HUES6 (cell line): ENCODE results near the gene CACNA2D3.
"Not testable (repeated sequence)": the region's sequence is repeated elsewhere in the genome, so short reads cannot be mapped to it uniquely, and the experiment has no call there.

Experiments used
- H3K27ac ChIP-seq: 2 replicates; pipeline ENCODE4 v1.7.0; 2013; ENCODE audit warnings: low read depth, mild to moderate bottlenecking, low read length, inconsistent platforms
- H3K27me3 ChIP-seq: 2 replicates; pipeline ENCODE4 v1.6.1; 2013; ENCODE audit warnings: low read length; ENCODE audit not compliant: control insufficient read depth, insufficient read depth
- H3K36me3 ChIP-seq: 2 replicates; pipeline ENCODE4 v1.6.1; 2013; ENCODE audit warnings: low read length; ENCODE audit not compliant: control insufficient read depth, insufficient read depth
- H3K4me1 ChIP-seq: 2 replicates; pipeline ENCODE4 v1.6.1; 2013; ENCODE audit warnings: low read length; ENCODE audit not compliant: control insufficient read depth, insufficient read depth
- H3K4me3 ChIP-seq: 2 replicates; pipeline ENCODE4 v1.5.1; 2013; ENCODE audit warnings: low read depth, low read length
- H3K9ac ChIP-seq: one replicate; pipeline ENCODE4 v1.6.1; 2013; ENCODE audit warnings: mild to moderate bottlenecking, low read length
- H3K9me3 ChIP-seq: 2 replicates; pipeline ENCODE4 v1.6.1; 2013; ENCODE audit warnings: low read depth, low read length; ENCODE audit not compliant: control insufficient read depth, insufficient read depth

CACNA2D3 gene

DNA sequence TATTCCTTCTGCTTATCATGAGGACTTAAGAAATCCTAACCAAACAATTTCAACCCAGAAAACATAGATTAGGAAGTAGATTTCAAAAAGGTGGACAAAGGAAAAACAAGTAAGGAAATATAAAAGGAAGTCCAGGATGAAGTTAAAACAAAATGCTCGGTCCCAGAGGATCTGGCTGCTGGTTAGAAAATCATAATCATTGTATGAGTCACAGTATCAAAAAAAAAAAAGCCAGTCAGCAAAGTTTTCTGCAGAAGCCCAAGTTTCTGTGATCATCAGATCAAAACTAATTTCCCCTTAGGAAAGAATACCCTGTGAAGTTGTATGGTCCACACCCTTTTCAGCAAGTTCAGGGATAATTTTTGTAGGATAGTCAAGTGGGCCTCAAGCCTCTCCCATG lies 848.5 kb downstream of the CACNA2D3 start:
- Histone ChIP-seq H3K4me3 (no peak overlapping the region), H3K9me3 (no peaks in the 10 kb centered on the region), H3K9ac (no peak overlapping the region), H3K4me1 (peaks cover 16% of the 10 kb centered on the region), H3K36me3 (no peaks in the 10 kb centered on the region), H3K27ac (no peak overlapping the region), H3K27me3 (no peaks in the 10 kb centered on the region)

DNA sequence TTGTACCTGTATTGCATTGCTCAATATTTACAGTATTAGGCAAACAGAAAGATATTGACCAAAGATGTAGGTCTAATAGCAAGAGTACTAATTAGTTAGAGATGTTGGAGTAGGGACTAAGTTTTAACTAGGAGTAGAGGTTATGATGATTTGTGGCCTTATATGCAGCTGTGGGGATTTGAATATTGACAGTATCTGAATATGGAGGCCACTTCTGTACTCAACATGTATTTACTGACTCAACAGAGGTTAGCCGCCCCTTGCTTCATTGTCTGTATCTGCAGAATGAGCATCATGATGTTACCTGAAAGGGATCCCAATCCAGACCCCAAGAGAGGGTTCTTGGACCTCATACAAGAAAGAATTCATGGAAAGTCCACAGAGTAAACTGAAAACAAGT lies 855.1 kb downstream of the CACNA2D3 start:
- Histone ChIP-seq H3K27ac (no peak overlapping the region), H3K9ac (no peak overlapping the region)

DNA sequence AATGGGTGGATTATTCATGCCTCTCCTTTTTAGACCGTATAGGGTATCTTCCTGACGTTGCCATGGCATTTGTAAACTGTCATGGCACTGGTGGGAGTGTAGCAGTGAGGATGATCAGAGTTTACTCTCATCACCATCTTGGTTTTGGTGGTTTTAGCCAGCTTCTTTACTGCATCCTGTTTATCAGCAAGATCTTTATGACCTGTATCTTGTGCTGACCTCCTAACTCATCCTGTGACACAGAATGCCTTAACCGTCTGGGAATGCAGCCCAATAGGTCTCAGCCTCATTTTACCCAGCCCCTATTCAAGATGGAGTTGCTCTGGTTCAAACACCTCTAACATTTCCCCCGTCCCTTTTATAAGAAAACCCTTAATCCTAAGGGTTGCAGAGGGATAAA lies 855.6 kb downstream of the CACNA2D3 start:
- not testable (repeated sequence) for H3K4me1 ChIP-seq, H3K36me3 ChIP-seq, H3K9me3 ChIP-seq, H3K27me3 ChIP-seq, H3K9ac ChIP-seq, H3K27ac ChIP-seq, H3K4me3 ChIP-seq

More for the DNA sequence above, 855.1 kb downstream of the CACNA2D3 start:
- no peak overlapping the region for H3K4me3 ChIP-seq
- no peaks in the 10 kb centered on the region for H3K4me1 ChIP-seq
- H3K36me3 ChIP-seq, result no peaks in the 10 kb centered on the region
- 0 out of 2 replicates have a peak, but pooled peaks cover 6% of the 10 kb centered on the region for H3K9me3 ChIP-seq
- H3K27me3 ChIP-seq, result no peaks in the 10 kb centered on the region

DNA sequence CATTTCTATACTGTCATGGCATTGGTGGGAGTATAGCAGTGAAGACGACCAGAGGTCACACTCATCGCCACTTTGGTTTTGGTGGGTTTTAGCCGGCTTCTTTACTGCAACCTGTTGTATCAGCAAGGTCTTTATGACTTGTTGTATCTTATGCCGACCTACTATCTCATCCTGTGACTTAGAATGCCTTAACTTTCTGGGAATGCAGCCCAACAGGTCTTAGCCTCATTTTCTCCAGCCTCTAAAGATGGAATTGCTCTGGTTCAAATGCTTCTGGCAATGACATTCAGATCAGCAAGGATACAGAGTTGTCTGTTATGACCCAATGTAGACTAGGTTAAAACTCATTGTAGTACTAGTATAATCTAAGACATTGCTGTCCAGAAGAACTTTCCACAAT lies 860.5 kb downstream of the CACNA2D3 start:
- no peak overlapping the region for H3K9ac ChIP-seq
- no peak overlapping the region for H3K4me3 ChIP-seq
- H3K9me3 ChIP-seq, result 0 out of 2 replicates have a peak, but pooled peaks cover 6% of the 10 kb centered on the region

DNA sequence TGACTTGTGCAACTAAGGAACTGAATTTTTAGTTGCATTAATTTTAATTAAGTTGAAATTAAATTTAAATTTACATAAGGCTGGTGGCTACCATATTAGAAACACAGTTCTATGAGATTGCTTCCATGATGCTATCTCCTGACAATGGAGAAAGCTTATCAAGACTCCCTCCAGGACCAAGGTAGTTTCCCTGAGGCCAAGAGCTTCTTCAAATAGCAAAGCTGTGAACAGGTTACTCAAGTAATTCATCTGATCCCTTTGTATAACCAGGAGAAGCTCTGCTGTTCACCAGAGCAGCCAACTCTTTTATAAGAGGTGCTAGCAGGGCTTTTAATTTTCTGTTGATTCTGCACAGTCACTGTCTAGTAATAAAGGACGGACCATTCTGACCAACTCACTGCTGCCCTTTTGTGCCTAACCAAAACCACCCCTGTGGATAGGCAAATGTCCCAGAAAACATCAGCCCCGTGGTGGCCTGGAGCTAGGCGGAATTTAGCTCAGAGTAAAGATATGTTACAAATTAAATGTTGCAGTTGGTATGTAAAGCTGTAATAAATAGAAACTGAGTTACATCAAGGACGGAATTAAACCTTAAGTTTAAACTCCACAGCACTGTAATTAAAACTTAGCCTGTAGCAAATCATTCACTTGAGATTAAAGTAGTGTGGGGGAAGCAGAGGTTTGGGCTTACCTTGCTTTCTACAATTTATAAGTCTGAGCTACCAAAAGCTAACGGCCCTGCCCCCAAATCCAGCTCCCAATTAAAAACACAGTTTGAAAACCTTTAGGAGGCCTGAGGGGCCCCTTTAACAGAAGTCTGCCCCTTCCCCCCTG lies 861.1 kb downstream of the CACNA2D3 start:
- Histone ChIP-seq H3K36me3 (no peaks in the 10 kb centered on the region), H3K27ac (no peak overlapping the region), H3K9ac (no peak overlapping the region), H3K4me1 (peaks cover 11% of the 10 kb centered on the region), H3K4me3 (no peak overlapping the region), H3K27me3 (no peaks in the 10 kb centered on the region), H3K9me3 (0 out of 2 replicates have a peak, but pooled peaks cover 6% of the 10 kb centered on the region)

More for the DNA sequence above, 860.5 kb downstream of the CACNA2D3 start:
- Histone ChIP-seq H3K27ac (no peak overlapping the region), H3K27me3 (no peaks in the 10 kb centered on the region), H3K36me3 (no peaks in the 10 kb centered on the region), H3K4me1 (peaks cover 6% of the 10 kb centered on the region)

DNA sequence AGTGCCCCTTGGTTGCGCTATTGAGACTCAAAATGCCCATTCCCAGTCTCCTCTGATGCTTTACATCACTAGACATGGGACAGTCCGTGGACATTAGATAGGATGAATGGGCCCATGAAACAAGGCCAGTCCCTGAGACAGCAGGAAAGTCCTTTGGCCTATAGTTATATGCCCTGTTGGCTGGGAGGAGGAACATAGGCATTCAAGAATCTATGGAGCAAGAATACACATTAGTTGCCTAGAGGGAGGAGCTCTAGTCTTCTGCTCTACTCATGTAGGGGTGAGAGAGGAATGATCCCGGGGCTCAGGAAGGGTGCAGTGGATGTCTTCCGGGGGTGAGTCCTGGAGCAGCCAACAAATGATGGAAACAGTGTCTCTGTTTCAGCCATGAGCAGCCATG lies 863.5 kb downstream of the CACNA2D3 start:
- H3K27ac ChIP-seq, result no peak overlapping the region
- no peaks in the 10 kb centered on the region for H3K36me3 ChIP-seq
- H3K4me3 ChIP-seq, result no peak overlapping the region
- H3K27me3 ChIP-seq, result no peaks in the 10 kb centered on the region
- H3K9me3 ChIP-seq, result no peaks in the 10 kb centered on the region
- peaks cover 13% of the 10 kb centered on the region for H3K4me1 ChIP-seq
- H3K9ac ChIP-seq, result no peak overlapping the region

DNA sequence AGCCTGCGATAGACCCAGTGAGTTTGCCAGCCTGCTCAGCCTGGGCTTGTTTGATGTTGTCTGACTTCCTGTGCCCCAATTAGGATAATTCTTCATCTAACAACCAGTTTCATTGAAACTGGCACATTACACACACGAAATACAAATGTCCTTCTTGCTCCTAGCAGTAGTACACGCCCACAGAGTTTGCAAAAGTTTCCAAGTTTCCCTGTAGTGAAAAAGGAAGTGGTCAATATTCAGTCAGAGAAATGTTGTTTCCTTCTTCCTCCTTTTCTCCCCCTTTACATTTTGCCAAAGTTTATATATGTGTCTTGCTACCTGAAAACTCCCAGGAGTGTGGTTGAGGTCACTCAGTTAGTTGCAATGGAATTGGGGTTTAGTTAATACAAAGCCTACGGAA lies 863.9 kb downstream of the CACNA2D3 start:
- Histone ChIP-seq H3K4me3 (no peak overlapping the region), H3K9me3 (no peaks in the 10 kb centered on the region), H3K27ac (no peak overlapping the region)

DNA sequence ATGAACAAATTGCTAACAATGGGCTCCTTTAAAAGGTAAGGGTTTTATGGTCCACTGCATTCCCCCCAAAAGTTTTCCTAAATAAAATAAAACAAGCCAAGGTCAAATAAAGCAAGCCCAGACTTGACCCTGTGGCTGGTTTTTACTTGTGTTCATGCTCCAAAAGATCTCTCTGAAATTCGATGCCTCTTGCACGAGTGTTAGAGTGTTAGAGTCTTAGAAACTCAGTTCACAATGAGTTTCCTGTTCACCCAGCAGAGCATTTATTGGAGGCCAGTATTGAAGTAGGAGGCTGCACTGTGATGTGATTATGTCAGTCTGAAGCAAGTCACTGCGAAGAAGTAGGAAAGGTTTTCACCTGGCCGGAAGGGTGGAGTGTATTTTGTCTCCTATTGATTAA lies 865.4 kb downstream of the CACNA2D3 start:
- Histone ChIP-seq H3K36me3 (no peaks in the 10 kb centered on the region), H3K27ac (no peak overlapping the region), H3K4me3 (no peak overlapping the region), H3K4me1 (peaks cover 13% of the 10 kb centered on the region), H3K9ac (no peak overlapping the region), H3K9me3 (no peaks in the 10 kb centered on the region), H3K27me3 (no peaks in the 10 kb centered on the region)

More for the DNA sequence above, 863.9 kb downstream of the CACNA2D3 start:
- H3K9ac ChIP-seq, result no peak overlapping the region
- H3K27me3 ChIP-seq, result no peaks in the 10 kb centered on the region
- peaks cover 13% of the 10 kb centered on the region for H3K4me1 ChIP-seq
- H3K36me3 ChIP-seq, result no peaks in the 10 kb centered on the region

DNA sequence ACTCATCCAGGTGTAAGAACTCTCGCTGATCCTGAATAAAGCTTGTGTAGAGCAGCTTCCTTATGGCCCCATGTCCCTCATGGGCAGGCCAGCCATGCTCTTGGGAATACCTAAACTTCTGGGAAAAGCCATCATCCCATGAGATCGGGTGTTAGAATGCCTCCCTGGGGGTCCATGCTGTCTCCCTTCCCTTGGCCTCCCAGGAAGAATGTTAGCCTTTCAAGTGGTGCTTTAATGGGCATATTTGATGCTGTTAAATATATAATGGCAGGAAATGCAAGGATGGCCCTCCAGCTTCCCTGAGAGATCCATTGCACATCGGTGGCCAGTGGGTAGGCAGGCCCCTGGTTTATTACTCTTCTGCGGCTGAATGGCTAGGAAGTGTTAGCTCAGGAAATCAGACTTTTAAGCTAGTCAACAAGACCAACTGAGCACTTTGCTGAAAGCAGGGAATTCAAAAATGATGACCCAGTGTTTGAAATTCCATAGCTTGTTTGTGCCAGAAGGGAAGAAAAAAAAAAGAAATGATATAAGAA lies 866.0 kb downstream of the CACNA2D3 start:
- no peak overlapping the region for H3K9ac ChIP-seq
- H3K4me1 ChIP-seq, result peaks cover 13% of the 10 kb centered on the region
- no peak overlapping the region for H3K4me3 ChIP-seq
- H3K27me3 ChIP-seq, result no peaks in the 10 kb centered on the region
- H3K27ac ChIP-seq, result no peak overlapping the region
- no peaks in the 10 kb centered on the region for H3K36me3 ChIP-seq
- H3K9me3 ChIP-seq, result no peaks in the 10 kb centered on the region

DNA sequence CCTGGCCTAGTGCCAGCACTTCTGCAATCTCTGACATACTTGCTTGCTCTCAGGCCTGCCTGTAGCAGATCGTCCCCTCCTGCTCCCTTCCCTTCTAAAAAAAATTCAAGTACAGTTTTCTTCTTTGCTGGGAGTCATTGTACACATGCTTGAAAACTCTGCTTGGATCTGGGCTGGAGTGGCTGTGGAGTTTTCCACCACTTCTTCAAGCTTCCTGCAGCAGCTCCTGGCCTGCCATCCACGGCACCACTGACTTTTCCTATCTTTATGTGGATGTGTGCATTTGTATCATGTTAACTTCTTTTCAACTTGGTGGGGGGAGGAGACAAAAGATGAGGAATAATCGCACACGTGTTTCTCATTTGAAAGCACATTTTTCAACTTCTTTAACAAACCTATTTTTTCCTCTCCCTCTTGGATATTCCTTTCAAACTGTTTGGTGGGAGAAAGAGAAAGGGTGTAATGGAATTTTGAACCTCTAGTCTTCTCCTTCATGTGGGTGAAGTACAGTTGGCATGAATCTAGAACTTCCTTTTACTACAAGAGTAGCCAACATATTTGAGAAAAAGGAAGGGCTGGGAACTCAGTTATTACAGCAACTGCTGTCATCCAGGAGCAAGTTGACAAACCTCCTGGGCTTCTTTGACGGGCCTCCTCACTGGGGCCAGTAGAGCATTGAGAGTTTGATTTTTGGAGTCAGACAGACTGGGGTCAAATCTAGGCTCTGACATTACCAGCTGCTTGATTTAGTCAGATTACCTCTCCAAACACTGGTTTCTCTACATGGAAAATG lies 866.7 kb downstream of the CACNA2D3 start:
- H3K27me3 ChIP-seq, result no peaks in the 10 kb centered on the region
- no peak overlapping the region for H3K9ac ChIP-seq
- H3K4me1 ChIP-seq, result peaks cover 13% of the 10 kb centered on the region
- H3K4me3 ChIP-seq, result no peak overlapping the region
- no peak overlapping the region for H3K27ac ChIP-seq
- H3K9me3 ChIP-seq, result no peaks in the 10 kb centered on the region
- H3K36me3 ChIP-seq, result no peaks in the 10 kb centered on the region

DNA sequence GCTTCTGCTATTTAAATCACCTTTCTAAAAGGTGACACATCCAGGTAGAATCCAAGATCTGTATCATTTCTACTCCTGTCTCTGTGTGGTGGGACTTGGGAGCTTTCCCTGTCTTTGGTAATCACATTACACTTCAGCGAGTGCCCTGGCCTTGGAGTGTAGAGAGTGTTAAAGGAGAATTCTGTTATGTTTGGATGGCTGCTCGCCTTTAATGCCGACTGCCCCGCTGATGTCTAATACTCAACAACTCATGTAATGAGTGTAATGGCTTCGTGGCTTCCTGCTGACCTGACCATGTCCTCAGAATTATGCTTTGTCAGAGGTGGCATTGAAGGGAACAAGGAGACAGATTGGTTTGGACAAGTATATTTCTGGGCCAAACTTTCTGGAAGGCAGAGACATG lies 871.8 kb downstream of the CACNA2D3 start:
- H3K4me3 ChIP-seq, result no peak overlapping the region
- H3K4me1 ChIP-seq, result peaks cover 3% of the 10 kb centered on the region
- no peaks in the 10 kb centered on the region for H3K9me3 ChIP-seq
- H3K27ac ChIP-seq, result no peak overlapping the region
- no peaks in the 10 kb centered on the region for H3K36me3 ChIP-seq
- no peak overlapping the region for H3K9ac ChIP-seq
- no peaks in the 10 kb centered on the region for H3K27me3 ChIP-seq
